ENCODE data around the gene ATP6V0A4. TPM values are rescaled to one million over a fixed set of nuclear protein-coding genes. Genes with fewer than 3 reads are reported as not detected.
"Not testable (repeated sequence)": the region's sequence is repeated elsewhere in the genome, so short reads cannot be mapped to it uniquely, and the experiment has no call there.

ATP6V0A4 gene
- 10 to 100 TPM; 61.9 to 79.1 (median 68.1) TPM for polyA plus RNA-seq (ENCODE audit: insufficient read length in 4 of 4)

- DNase-seq (ENCODE audit: low read depth in 4 of 4, low spot score in 2 of 4), result peak in 2 of 4 donors; percentile 4 to 19
These were observed at the start of gene ATP6V0A4, which contains the start of gene TMEM213 for GRCh38 chr7:138797715-138798320. Gene ATP6V0A4, minus strand, starts transcription at chr7:138798196. Its CDS starts 26,949 bp downstream, at chr7:138771247. Gene TMEM213, plus strand, starts transcription at chr7:138797994. Its CDS starts 111 bp downstream, at chr7:138798105.

- DNase-seq (ENCODE audit: low read depth in 4 of 4, low spot score in 2 of 4), result no peak
These were observed 47.7 kb upstream of the ATP6V0A4 start for GRCh38 chr7:138845711-138846110.

- DNase-seq (ENCODE audit: low read depth in 4 of 4, low spot score in 2 of 4), result no peak
These were observed 45.9 kb upstream of the ATP6V0A4 start for GRCh38 chr7:138843632-138844580.

GRCh38 chr7:138842111-138842510, 44.1 kb upstream of the ATP6V0A4 start:
- no peak for DNase-seq (ENCODE audit: low read depth in 4 of 4, low spot score in 2 of 4)

GRCh38 chr7:138838166-138838565, 40.2 kb upstream of the ATP6V0A4 start:
- no peak for DNase-seq (ENCODE audit: low read depth in 4 of 4, low spot score in 2 of 4)

GRCh38 chr7:138837627-138838026, 39.6 kb upstream of the ATP6V0A4 start:
- DNase-seq (ENCODE audit: low read depth in 4 of 4, low spot score in 2 of 4), result peak in 2 of 4 donors; percentile 6 to 8

- no peak for DNase-seq (ENCODE audit: low read depth in 4 of 4, low spot score in 2 of 4)
These were observed 37.1 kb upstream of the ATP6V0A4 start for GRCh38 chr7:138835087-138835486.

GRCh38 chr7:138834583-138834982, 36.6 kb upstream of the ATP6V0A4 start:
- DNase-seq (ENCODE audit: low read depth in 4 of 4, low spot score in 2 of 4), result no peak

GRCh38 chr7:138833596-138833995, 35.6 kb upstream of the ATP6V0A4 start:
- DNase-seq (ENCODE audit: low read depth in 4 of 4, low spot score in 2 of 4), result no peak

- no peak for DNase-seq (ENCODE audit: low read depth in 4 of 4, low spot score in 2 of 4)
These were observed 35.0 kb upstream of the ATP6V0A4 start for GRCh38 chr7:138832966-138833365.

- no peak for DNase-seq (ENCODE audit: low read depth in 4 of 4, low spot score in 2 of 4)
These were observed 31.3 kb upstream of the ATP6V0A4 start for GRCh38 chr7:138829335-138829734.

- no peak for DNase-seq (ENCODE audit: low read depth in 4 of 4, low spot score in 2 of 4)
These were observed 30.3 kb upstream of the ATP6V0A4 start for GRCh38 chr7:138828302-138828701.

GRCh38 chr7:138825049-138825721, 27.2 kb upstream of the ATP6V0A4 start:
- no peak for DNase-seq (ENCODE audit: low read depth in 4 of 4, low spot score in 2 of 4)

GRCh38 chr7:138822867-138823535, 25.0 kb upstream of the ATP6V0A4 start:
- DNase-seq (ENCODE audit: low read depth in 4 of 4, low spot score in 2 of 4), result no peak

- no peak for DNase-seq (ENCODE audit: low read depth in 4 of 4, low spot score in 2 of 4)
These were observed 23.9 kb upstream of the ATP6V0A4 start for GRCh38 chr7:138821912-138822311.

- DNase-seq (ENCODE audit: low read depth in 4 of 4, low spot score in 2 of 4), result no peak
These were observed 21.6 kb upstream of the ATP6V0A4 start for GRCh38 chr7:138819625-138820024.

- DNase-seq (ENCODE audit: low read depth in 4 of 4, low spot score in 2 of 4), result no peak
These were observed 18.7 kb upstream of the ATP6V0A4 start for GRCh38 chr7:138816650-138817049.

GRCh38 chr7:138814816-138815332, 16.9 kb upstream of the ATP6V0A4 start:
- no peak for DNase-seq (ENCODE audit: low read depth in 4 of 4, low spot score in 2 of 4)

- DNase-seq (ENCODE audit: low read depth in 4 of 4, low spot score in 2 of 4), result no peak
These were observed 15.9 kb upstream of the ATP6V0A4 start for GRCh38 chr7:138813945-138814344.

- DNase-seq (ENCODE audit: low read depth in 4 of 4, low spot score in 2 of 4), result not testable (repeated sequence)
These were observed 13.3 kb upstream of the ATP6V0A4 start for GRCh38 chr7:138811327-138811726.
